ENCODE data around the gene OGG1.

The OGG1 gene

DNA sequence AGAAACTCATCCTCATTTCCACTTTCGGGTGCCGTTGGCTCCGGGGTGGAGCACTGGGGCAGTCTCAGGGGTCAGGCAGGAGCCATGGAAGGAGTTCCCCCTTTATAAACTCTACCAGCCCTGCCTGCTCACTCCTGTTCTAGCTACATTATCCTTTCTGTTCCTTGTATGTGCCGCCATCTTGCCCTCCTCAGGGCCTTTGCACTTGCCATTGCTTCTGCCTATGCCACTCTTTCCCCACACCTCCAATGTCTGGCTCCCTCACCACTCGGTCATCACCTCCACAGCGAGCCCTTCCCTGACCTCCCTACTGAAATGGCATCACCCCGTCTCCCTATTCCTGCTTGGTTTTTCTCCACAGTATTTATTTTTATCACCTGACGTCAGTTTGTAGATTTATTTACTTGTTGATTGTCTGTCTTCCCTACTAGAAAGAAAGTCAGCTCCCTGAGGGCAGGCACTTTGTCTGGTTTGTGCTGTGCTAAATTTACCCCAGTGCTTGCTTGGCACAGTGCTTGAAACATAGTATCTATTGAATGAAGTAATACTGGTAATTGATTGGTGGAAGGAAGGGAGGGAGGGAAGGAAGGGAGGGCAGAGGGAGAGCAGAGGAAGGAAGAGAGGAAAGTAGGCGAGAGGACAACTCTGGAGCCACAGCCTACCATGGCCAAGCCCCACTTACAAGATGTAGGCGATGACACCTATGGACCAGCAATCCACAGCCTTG, 11.2 kb downstream of the OGG1 start:
- TF ChIP-seq, protein P1, sequence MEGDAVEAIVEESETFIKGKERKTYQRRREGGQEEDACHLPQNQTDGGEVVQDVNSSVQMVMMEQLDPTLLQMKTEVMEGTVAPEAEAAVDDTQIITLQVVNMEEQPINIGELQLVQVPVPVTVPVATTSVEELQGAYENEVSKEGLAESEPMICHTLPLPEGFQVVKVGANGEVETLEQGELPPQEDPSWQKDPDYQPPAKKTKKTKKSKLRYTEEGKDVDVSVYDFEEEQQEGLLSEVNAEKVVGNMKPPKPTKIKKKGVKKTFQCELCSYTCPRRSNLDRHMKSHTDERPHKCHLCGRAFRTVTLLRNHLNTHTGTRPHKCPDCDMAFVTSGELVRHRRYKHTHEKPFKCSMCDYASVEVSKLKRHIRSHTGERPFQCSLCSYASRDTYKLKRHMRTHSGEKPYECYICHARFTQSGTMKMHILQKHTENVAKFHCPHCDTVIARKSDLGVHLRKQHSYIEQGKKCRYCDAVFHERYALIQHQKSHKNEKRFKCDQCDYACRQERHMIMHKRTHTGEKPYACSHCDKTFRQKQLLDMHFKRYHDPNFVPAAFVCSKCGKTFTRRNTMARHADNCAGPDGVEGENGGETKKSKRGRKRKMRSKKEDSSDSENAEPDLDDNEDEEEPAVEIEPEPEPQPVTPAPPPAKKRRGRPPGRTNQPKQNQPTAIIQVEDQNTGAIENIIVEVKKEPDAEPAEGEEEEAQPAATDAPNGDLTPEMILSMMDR (IDR thresholded peaks at IDR 0.05; ENCODE audit: low read depth, low read length): no peak
- DNase-seq (ENCODE audit: extremely low read depth, low read depth): no peak

DNA sequence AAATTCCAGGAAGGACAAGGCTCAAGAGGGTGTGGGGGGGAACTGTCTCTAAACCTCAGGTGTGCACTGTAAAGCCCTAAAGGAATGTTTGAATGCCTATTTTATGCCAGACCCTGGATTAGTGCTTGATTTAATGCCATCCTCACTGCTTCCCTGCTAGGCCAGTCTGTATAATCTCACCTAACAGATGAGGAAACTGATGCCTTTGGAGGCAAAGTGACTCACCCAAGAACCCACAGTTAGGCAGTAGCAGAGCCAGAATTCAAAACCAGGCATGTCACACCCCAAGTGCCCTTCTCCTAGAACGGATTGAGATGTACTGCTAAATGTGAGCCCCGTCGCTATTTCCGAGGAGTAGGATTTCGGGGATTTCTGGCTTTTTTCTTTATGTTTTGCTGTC, 12.2 kb downstream of the OGG1 start:
- DNase-seq (ENCODE audit: extremely low read depth, low read depth): no peak
- TF ChIP-seq, protein P1 (IDR thresholded peaks at IDR 0.05; ENCODE audit: low read depth, low read length): no peak

DNA sequence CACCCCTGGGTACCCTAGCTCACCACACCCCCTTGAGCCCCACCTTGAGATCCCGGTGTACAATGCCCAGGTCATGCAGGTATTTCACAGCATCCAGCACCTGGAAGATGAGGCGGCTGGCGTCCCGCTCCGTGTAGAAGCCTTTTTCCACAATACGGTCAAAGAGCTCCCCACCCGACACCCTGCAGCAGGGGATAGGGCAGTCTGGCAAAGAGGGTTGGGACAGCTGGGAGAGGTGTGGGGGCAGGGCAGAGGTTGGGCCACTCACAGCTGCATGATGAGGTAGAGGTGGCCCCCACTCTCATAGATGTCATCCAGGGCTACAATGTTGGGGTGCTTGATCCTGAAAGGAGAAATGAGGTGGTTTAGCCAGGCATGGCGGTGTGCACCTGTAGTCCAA, 13.1 kb downstream of the OGG1 start:
- TF ChIP-seq, protein P1 (IDR thresholded peaks at IDR 0.05; ENCODE audit: low read depth, low read length): no peak
- DNase-seq (ENCODE audit: extremely low read depth, low read depth): no peak

DNA sequence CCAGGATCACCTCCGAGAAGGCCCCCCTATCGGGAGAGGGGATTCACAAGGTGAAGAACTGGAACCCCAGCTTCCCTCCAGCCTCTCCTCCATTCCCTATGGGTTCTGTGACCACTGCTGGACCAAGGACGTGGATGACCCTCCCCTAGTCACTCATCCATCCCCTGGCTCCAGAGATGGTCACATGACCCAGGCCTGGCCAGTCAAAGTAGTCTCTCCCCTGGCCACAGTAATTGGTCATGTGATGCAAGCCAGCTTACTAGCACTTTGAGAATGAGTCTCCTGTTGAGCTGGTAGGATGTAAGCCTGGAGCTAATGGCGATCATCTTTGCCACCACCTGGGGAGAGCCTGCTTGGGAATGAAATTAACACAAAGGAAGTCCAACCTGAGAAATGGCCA, 16.1 kb downstream of the OGG1 start:
- no peak for DNase-seq (ENCODE audit: extremely low read depth, low read depth)
- TF ChIP-seq, protein P1 (IDR thresholded peaks at IDR 0.05; ENCODE audit: low read depth, low read length): no peak

DNA sequence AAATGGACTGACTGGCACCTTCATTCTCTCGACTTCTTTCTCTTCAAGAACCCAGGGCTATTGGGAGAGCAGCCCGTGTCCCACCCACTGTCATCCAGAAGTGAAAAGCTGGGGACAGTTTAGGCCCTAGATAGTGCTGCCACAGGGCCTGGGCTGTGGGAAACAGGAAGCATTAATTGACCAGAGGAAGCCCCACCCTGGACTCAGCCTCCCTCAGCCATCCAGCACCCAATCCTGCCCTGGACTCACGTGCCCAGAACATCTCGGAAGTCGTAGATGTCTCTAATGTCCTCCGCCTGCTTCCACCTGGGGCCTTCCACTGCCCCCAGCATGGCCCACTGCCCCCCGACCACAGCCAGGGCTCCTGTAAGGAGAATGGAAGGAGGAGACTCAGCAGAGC, 17.7 kb downstream of the OGG1 start:
- DNase-seq (ENCODE audit: extremely low read depth, low read depth): no peak
- TF ChIP-seq, protein P1 (IDR thresholded peaks at IDR 0.05; ENCODE audit: low read depth, low read length): no peak

DNA sequence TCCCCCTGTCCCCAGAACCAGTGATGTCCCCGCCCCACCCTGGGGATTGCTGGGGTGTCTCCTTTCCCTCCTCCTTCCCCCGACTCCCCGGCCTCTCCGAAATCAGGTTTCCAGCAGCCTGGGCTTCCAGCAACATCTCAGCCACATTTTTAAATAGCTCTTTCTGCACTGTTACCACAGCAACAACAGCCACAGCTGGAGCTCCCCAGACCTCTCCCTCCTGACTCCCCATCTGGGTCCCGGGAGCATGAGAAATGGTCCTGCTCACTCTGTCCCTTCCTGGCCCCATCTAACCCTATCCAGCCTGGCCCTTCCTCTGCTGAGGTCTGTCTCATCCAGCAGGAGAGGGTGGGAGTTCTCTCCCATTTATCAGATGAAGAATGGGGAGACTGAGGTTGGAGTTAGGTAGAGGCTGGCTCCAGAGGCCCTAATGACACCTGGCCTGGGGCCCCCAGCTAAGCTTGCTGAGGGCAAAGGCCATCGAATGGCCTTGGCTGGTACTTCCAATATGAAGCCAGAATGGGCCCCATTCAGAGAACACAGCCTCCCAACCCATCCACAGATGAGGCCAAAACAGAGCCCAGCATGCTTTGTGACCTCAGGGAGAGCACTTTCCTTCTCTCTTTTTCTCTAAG, 18.5 kb downstream of the OGG1 start:
- TF ChIP-seq, protein P1 (IDR thresholded peaks at IDR 0.05; ENCODE audit: low read depth, low read length): no peak
- DNase-seq (ENCODE audit: extremely low read depth, low read depth): no peak

DNA sequence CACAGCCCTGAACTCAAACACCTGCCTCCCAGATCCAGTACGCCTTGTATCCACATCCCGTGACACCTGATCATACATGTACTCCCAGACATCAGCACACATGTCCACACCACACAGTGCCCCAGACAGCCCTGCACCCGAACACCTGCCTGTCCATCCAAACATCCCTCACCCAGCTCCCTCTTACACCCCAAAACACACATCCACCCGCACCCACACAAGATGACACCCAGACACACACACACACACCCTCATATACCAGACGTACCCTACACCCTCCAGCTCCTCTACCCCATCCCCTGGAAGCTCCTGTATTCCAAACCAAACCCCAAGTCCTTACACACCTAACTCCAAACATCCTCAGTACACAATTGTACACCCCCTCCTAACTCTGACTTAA, 19.3 kb downstream of the OGG1 start:
- TF ChIP-seq, protein P1 (IDR thresholded peaks at IDR 0.05; ENCODE audit: low read depth, low read length): no peak
- no peak for DNase-seq (ENCODE audit: extremely low read depth, low read depth)

Data from AG09319 (cell line).